HepG2 (cell line): Measurements from ENCODE around the gene TMEM129. TPM values are rescaled to one million over a fixed set of nuclear protein-coding genes. Genes with fewer than 3 reads are reported as not detected.
A peak's percentile ranks its signal among the peaks of the same experiment; 100 is the strongest.

ENCODE experiments used
- ATF3 ChIP-seq: sonication (generic); formaldehyde crosslinking; IDR thresholded peaks from 2 replicates; pipeline ENCODE4 v1.4.0; 2020; ENCODE audit warnings: missing genetic modification reagents
- BATF2 ChIP-seq: sonication (generic); formaldehyde crosslinking; IDR thresholded peaks from 2 replicates; pipeline ENCODE4 v1.8.0; 2022; ENCODE audit warnings: mild to moderate bottlenecking, missing genetic modification reagents, moderate library complexity
- FOXJ3 ChIP-seq: sonication (generic); formaldehyde crosslinking; IDR thresholded peaks from 2 replicates; pipeline ENCODE4 v1.4.0; 2020; ENCODE audit warnings: missing genetic modification reagents, mild to moderate bottlenecking, borderline replicate concordance
- HNF1A ChIP-seq, 2 experiments: sonication (generic) in 1 of 2; formaldehyde crosslinking in 1 of 2; IDR thresholded peaks; 2 replicates each; pipeline versions ENCODE4 v1.4.0 to v1.6.1; 2016 to 2020; ENCODE audit warnings: borderline replicate concordance in 1 of 2, low read depth in 1 of 2, mild to moderate bottlenecking in 1 of 2, missing genetic modification reagents in 1 of 2
- HNF4A ChIP-seq: sonication (generic); formaldehyde crosslinking; IDR thresholded peaks from 2 replicates; pipeline ENCODE4 v1.4.0; 2020; ENCODE audit warnings: missing genetic modification reagents
- KDM2A ChIP-seq: sonication (generic); formaldehyde crosslinking; IDR thresholded peaks from 2 replicates; pipeline ENCODE4 v1.4.0; 2020; ENCODE audit warnings: low read depth, missing genetic modification reagents, borderline replicate concordance
- MXD1 ChIP-seq: sonication (generic); formaldehyde crosslinking; IDR thresholded peaks from 2 replicates; pipeline ENCODE4 v1.4.0; 2020; ENCODE audit warnings: mild to moderate bottlenecking, missing genetic modification reagents
- NCOA2 ChIP-seq: sonication (generic); formaldehyde crosslinking; IDR thresholded peaks from 2 replicates; pipeline ENCODE4 v1.8.0; 2022; ENCODE audit warnings: inconsistent platforms
- NFKB2 ChIP-seq: sonication (generic); formaldehyde crosslinking; IDR thresholded peaks from 2 replicates; pipeline ENCODE4 v1.4.0; 2020; ENCODE audit warnings: missing genetic modification reagents, borderline replicate concordance
- PAF1 ChIP-seq: IDR thresholded peaks from 2 replicates; pipeline ENCODE4 v1.6.1; 2016; ENCODE audit warnings: missing genetic modification reagents, missing compliant biosample characterization
- POLR2AphosphoS2 ChIP-seq: IDR thresholded peaks from 2 replicates; pipeline ENCODE4 v1.6.1; 2011; ENCODE audit warnings: low read depth, low read length, improper control_type of control experiment
- SRY ChIP-seq: sonication (generic); formaldehyde crosslinking; IDR thresholded peaks from 2 replicates; pipeline ENCODE4 v1.8.0; 2022; ENCODE audit warnings: mild to moderate bottlenecking, missing genetic modification reagents
- TBP ChIP-seq: sonication (generic); formaldehyde crosslinking; IDR thresholded peaks from 2 replicates; pipeline ENCODE4 v1.5.0; 2020; ENCODE audit warnings: missing genetic modification reagents
- ZBTB44 ChIP-seq: sonication (generic); formaldehyde crosslinking; IDR thresholded peaks from 2 replicates; pipeline ENCODE4 v1.4.0; 2020; ENCODE audit warnings: missing genetic modification reagents
- ZFP91 ChIP-seq: sonication (generic); formaldehyde crosslinking; IDR thresholded peaks from 2 replicates; pipeline ENCODE4 v1.9.0; 2022; ENCODE audit warnings: missing genetic modification reagents, mild to moderate bottlenecking, borderline replicate concordance
- ZNF546 ChIP-seq: sonication (generic); formaldehyde crosslinking; conservative IDR thresholded peaks from 2 replicates; pipeline ENCODE4 v1.8.1; 2023; ENCODE audit warnings: mild to moderate bottlenecking, missing genetic modification reagents
- ZNF792 ChIP-seq: IDR thresholded peaks from 2 replicates; pipeline ENCODE4 v1.6.1; 2016
- polyA plus RNA-seq, 8 experiments: library from polyadenylated mRNA; depleted of rRNA in 3 of 8; stranded (reverse) in 7 of 8; unstranded in 1 of 8; fragments of >200 nt; fragmentation: Illumina TruSeq in 4 of 8; extraction: Trizol in 4 of 8; gene quantifications; 2 replicates each; pipeline versions ENCODE4 v1.2.1 to v1.2.3, GENCODE V29; 2011 to 2016; ENCODE audit warnings: low read depth in 4 of 8, missing spikeins in 1 of 8, mixed read lengths in 1 of 8; ENCODE audit not compliant: insufficient read depth in 1 of 8
- total RNA-seq, 5 experiments: library from RNA; depleted of rRNA; stranded (reverse); fragments of >200 nt; fragmentation: Illumina TruSeq; extraction: Trizol; gene quantifications; 2 replicates each; pipeline ENCODE4 v1.2.3, GENCODE V29; 2016; ENCODE audit warnings: low read depth in 1 of 5

The TMEM129 gene
- total and polyA plus RNA-seq, 2 of the 13 experiments (the other 11 are each of a cell fraction or from before 2014, with no cell fraction given), result 19.0 to 25.8 TPM

- TF ChIP-seq NCOA2, result peak; percentile 3; the same call in 1 of the 2 replicates
- TF ChIP-seq ATF3, result no peak
- TF ChIP-seq FOXJ3, result peak; percentile 45; the same call in 1 of the 2 replicates
- peak; percentile 83; the same call in 1 of the 2 replicates for TF ChIP-seq MXD1 (CRISPR knock-in tag)
- peak; percentile 22; the same call in 1 of the 2 replicates for TF ChIP-seq HNF4A (CRISPR knock-in tag)
- peak; percentile 63; the same call in 1 of the 2 replicates for TF ChIP-seq HNF1A (IDR thresholded peaks at IDR 0.05; ENCODE audit: low read depth)
- TF ChIP-seq HNF1A (CRISPR knock-in tag; IDR thresholded peaks at IDR 0.05; ENCODE audit: borderline replicate concordance), result no peak; the same call in 1 of the 2 replicates
- TF ChIP-seq TBP (CRISPR knock-in tag), result no peak
- TF ChIP-seq SRY (CRISPR knock-in tag), result 0 out of 2 replicates have a peak, but pooled peaks have one; percentile 48
- TF ChIP-seq ZBTB44 (CRISPR knock-in tag), result 0 out of 2 replicates have a peak, but pooled peaks have one; percentile 59
- 0 out of 2 replicates have a peak, but pooled peaks have one; percentile 20 for TF ChIP-seq ZNF792 (CRISPR knock-in tag)
- peak; percentile 61; the same call in 1 of the 2 replicates for TF ChIP-seq KDM2A (CRISPR knock-in tag)
- 0 out of 2 replicates have a peak, but pooled peaks have one; percentile 25 for TF ChIP-seq ZNF546 (CRISPR knock-in tag)
- no peak for TF ChIP-seq BATF2 (CRISPR knock-in tag)
- TF ChIP-seq POLR2AphosphoS2, result no peak
- no peak for TF ChIP-seq PAF1
- 0 out of 2 replicates have a peak, but pooled peaks have one; percentile 18 for TF ChIP-seq NFKB2 (CRISPR knock-in tag)
- peak; percentile 72; the same call in 1 of the 2 replicates for TF ChIP-seq ZFP91
Measured at GRCh38 chr4:1768367-1769034, 47.4 kb upstream of the TMEM129 start (continued).
